LHCN-M2 (cell line): Measurements from ENCODE around the gene FXYD6. TPM values are rescaled to one million over a fixed set of nuclear protein-coding genes. Genes with fewer than 3 reads are reported as not detected.

Source experiments
- DNase-seq: peaks from one replicate; pipeline ENCODE4 v3.0.0-alpha.2; 2012; ENCODE audit warnings: low read depth
- total RNA-seq: library from RNA; depleted of rRNA; stranded (reverse); fragments of >200 nt; gene quantifications from 2 replicates; pipeline ENCODE4 v1.2.3, GENCODE V29; 2014

FXYD6 gene
- total RNA-seq, 1 experiment from 2014 or later = 0.34 TPM

DNA sequence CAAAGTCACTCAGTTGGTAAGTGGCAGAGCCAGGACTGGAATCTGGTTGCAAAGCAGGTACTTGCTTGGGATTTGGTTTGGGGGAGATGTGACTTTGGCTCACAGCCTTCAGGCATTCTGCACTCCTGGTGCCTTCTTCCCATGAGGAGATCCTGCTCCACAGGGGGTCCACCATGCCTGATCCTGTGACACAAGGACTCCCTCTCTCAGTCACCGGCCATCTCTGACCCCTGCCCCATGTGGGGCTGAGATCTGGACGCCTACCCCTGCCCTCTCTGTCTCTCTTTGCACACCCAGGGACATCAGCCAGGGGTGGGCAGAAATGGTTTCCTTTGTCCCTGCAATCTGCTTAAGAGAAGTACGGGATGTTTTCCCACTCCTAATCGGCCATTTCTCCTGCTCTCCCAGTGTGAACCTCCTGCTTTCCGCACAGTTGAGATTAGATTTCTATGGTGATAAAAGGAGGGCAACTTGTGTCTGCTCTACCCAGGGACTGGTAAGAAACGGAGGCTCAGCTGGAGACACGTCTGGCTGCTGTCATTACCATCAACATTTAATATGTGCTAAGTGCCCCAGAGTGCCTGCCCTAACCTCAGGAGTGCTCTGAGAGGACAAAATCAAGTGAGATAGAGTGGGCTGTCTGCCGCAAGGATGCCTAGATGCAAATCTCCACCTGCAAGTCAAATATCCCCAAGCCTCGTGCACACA is 11.1 kb upstream of the FXYD6 start:
- no peak for DNase-seq

DNA sequence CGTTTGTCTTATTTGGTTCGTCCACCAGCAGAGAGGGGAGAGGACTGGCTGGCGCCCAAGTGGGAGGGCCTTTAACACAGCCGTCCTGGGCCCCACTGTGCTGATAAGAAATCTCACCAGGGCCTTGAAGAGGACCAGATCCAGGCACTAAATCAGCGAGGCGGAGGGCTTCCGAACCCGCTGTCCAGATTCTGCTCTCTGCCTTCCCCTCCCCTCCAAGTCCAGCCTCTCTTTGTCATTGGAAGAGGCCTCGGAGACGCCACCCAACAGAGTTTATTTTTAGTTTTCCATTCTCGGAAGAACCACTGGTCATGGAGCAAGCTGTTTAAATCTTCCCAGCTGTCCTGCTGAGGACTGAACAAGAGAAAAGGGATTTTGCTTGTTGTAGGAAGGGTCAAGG is 9.3 kb upstream of the FXYD6 start:
- no peak for DNase-seq

DNA sequence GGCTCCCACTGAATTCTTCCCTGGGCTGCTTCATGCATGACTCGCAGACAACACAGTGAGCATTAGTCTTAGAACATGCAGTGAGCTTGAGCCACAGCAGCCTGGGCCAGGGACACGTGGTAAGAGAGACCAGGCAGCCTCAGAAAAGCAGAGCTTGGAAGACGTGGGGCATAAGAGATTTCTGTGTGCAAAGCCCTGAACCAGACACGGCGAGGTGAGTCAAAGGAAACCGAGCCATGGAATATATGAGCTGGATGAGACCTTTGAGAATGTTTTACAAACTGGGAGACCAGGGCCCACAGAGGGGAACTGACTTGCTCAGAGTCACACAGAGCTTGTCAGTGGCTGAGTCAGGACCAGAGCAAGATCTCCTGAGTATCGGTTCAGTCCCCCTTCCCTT is 8.5 kb upstream of the FXYD6 start:
- DNase-seq = no peak

DNA sequence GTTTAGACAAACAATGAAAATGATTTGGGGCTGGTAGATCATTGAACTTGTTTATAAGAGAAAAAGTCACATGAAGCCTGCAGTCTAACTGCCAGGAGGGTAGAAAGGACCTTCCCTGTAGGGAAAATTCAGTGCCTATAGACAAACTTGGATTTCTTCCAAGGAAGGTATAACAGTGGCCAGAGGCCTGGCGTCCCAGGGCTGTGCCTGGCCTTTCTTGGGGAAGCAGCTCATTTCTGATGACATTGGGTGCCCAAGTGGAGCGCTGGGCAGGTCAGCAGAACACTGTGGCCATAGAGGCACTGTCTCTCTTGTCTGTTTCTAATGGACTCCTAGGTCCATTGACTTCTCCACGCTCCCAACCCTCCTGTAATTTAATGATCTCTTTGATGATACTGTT is 6.6 kb upstream of the FXYD6 start:
- no peak for DNase-seq

DNA sequence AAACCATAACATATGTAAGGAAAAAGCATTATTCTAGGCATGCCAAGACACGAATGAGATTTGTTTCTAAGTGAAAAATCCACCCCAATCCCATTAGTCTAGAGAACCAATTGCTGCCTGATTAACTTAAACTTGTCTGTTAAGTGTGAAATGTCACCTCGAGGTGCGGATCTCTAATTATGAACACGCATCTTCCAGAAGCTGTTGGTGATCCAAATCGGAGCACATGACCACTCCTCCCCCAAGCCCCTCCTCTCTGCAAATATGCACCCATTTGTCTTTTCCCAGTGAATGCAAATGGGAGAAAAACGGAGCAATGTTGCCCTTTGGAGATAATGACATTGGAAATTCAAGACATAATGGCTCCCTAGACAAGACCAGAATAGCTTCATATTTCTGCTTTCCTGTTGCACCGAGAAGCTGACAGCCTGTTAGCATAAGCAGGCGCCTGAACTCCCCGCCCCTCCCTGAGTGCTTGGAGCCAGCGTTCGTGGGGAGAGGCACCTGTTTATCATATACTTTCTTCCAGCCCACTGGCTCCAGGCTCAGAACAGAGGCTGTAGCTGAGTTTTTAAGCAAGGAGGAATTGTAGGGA is 6.0 kb upstream of the FXYD6 start:
- DNase-seq = no peak

DNA sequence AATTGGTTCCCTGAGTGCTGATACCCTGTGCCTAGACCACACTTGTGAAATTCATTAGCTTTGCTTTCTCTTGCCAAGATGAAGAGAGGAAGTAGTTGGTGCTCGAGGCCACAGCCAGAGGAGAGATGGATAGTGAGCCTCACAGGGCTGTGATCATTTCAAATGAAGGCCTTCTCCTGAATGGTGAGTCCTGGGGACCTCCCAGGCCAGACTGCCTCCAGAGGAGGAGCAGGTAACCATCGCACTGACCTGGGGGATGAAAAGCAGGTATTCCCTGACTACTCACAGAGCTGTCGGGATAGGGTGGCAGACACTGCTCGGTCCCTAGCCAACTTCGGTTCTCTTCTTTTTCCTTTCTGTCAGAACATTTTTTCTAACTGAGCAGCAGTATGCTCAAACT is 4.8 kb upstream of the FXYD6 start:
- DNase-seq = no peak

DNA sequence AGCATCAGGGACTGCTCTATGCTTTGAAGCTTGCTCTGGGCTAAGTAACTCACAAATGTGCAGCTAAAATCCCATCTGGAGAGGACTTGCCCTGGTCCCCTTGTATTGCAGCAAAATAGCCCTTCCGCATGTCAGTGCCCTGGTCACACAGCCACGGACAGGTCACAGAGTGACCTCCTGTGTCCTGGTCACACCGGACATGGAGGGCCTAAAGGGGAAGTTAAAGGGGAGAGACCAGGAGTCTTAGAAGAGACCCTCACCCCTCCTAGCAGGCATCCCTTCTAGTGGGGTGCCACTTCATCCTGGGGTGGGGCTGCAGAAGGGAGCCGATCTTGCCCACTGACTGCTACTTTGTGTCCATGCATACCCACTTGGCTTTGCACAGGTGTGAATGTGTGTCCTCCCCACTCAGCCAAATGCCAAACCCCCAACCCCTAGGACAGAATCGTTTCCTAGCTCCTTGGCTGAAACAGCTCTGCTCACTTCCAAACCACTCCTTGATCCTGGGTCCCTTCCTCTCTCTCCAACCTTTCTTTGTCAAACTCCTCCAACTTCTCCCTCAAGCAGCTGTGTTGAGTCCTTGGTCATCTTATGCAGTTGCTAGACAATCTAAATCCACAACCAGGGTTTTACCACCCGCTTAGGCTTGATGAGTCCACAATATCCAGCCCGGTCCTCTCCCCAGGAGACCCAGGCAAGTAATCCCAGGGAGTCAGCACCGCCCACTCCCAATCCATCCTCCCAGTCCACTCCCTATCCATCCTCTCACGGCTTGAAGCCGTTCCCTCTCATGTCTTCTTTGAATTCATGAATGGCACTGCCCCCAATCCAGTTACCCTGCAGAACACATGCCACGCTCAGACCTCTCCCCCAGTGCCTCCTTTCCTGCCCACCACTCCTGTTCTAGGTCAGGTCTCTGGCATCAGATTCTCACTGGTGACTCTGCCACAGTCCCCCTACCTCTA is 3.3 kb upstream of the FXYD6 start:
- DNase-seq = no peak

DNA sequence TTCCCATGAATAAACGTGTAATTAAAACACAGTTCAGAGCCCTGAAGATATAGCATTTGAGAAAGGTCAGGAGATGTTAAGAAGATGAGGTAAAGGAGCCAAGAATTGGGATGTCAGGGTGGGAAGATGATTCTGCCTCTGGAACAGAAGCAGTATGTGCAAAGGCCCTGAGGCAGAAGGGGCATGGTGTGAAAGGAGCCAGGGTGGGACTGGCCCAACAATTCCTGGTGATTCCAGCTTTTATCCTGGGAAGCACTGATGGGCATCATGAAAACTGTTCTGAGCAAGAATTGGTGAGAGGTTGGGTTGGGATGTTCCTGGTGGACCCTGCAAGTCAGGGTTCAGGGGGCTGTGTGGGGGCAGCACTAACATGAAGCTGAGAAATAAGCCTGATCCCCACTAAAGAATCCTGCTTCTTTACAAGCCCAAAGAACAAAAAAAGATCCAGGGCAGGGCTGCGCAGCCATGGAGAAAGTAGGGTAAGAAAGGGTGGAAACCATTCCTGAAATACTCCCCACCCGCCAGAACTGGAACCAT is 2.5 kb upstream of the FXYD6 start:
- no peak for DNase-seq

DNA sequence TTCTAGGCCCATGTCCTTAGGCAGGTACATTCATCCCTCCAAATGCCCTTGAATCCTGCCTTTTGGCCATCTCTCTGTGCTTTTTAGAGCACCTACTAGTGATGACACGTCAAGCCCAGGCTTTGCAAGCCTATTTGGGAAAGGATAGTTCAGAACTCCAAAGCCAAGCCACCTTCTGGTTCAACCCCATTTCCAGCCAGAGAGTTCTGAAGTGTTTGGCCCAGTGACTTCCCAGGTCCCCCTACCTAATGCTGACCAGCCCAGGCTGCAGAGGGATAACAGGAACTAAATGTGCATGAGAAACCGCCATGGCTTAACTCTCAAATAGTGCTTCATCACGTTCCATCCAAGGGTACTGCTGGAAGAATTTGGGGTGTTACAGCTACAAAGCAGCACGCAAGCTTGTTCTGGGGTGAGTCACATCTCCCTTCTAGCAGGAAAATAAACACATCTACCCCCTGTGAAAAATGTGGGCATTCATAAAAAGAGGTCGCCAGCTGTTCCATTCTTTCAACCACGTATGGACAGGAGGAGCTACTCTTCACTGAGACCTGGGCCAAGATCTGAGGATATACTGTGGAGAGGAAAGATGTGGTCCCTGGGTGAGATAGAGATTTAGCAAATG is 2.0 kb upstream of the FXYD6 start:
- peak; percentile 72 for DNase-seq

DNA sequence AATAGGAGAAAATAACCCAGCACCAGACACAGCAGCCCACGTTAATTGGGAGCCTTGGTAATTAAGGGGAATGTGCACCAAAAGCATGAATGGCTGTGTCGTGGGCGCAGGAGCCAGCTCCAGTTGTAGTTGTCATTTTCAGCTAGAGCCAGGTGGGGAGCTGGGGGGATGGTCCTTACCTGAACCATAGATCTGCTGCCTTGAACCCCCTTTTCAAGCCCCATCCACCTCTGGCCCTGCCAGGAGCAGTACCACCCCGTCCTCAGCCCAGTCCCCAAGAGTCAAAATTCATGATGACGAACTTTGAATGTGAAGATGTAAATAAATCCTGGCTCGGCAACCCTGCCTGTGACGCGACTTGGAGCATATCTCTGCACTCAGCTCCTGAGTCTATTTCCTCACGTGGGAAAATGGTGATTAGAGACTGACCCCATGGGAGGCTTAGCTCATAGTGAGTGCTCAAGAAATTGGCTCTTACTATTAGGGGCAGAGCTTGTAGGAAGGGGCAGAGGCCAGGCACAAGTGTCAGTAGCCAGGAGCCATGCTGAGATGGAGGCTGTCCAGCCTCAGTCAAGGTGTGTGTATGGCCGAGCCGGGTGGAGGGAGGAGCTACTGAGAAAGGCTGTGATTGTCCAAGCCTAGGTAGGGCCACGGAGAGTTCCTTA is 794 bp upstream of the FXYD6 start:
- no peak for DNase-seq

DNA sequence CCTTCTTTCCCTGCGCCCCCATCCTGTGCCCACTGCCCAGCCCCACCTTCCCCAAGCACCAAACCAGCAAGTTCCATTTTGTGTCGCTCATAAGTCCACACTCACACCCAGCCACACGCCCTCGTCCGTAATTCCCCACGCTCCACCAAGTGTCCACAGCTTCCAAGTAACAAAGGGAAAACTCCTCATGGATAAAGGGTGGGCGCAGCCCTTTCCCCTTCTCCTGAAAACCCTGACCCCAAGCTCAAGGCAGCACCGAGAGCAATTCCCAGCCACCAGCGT is 458 bp downstream of the FXYD6 start:
- DNase-seq = no peak

DNA sequence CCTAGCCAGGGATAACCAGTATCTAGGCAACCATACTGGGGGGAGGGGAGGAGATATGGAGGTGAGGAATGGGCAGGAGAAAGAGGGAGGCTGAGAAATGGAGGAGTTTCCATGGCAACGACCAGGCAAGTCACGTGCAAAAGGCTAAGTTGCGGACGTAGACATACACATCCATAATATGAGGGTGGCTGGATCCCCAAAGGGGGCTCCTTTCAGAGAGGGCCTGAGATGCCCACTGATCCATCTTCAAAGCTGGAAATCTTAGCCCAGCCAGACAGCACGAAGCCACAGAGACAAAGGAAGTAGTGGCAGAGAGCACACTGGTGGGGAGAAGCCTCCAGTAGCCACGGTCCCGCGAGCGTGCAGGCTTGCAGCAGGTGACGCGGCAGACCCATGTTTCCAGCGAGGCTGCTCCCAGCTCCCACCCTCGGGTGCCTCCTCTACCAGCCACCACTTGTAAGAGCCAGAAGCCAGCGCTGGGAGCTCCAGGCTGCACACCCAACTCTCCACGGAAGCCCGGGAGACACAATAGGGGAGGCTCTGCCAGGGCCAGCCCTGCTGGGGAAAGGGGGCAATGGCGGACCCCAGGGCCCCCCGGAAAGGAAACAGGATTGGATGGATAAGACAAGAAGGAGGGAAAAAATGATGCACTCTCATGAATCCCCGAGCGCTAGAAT is 938 bp downstream of the FXYD6 start:
- DNase-seq = no peak

DNA sequence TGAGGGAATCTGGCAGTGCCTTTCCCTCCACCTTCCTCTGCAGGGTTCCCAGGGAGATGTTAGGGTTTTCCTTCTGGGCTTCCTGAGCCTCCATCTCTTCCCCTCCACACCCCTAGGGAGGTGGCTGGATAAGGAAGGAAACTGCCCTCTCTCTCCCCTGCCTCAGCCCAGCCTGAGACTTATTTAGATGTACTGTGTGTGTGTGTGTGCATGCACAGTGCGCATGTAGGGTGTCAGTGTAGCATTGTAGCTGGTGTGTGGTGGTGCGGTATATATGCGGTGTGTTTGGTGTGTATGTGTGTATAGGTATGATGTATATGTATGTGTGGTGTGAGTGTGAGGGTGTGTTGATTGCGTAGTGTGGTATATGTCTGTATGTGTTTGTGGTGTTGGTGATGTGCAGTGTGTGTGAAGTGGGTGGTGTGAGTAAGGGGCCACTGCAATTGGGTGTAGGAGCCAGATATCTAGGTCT is 1.5 kb downstream of the FXYD6 start:
- no peak for DNase-seq

DNA sequence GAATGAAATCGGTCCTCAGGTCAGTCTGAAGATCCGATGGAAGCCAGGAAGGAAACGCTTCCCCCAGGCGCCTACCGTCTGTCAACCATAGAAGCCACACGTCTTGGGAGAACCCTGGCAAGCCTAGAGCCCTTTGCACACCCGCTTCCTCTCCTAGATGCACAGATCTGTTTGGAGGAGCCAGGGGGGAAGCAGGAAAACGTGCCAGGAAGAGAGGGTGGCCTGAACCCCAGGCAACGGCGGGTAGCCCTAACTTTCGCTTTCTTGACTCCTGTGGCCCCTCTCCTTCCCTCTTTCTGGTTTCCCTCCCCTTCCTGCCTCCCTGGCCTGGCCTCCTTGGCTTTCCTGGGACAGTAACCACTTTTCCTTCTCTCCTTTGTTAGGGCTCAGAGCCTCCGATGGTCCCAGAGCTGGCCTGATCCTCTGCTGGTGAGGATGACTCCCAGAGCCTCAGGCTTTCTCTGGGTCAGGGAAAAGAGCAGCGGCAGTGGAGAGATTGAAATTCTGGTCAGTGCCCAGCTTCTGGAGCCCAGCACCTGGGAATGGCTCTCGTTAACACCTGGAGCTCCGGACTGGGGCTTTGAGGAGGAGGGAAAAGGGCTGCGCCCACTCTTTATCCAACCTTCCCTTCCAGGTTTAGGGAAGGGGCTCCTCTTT is 2.1 kb downstream of the FXYD6 start:
- DNase-seq = no peak

DNA sequence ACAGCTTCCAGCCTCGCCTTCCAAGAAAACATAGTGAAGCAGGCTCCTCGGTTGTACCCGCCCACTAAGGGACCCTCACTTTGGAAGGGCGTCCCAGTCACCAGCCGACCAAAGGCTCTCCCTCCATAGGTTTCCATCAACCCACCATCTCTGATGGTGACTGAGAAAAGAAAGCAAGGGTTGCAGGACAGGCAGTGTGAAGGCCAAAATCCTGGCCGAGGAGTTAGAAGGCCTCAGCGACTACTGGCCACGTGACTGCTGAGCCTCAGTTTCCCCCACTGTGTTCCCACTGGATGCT is 2.7 kb downstream of the FXYD6 start:
- DNase-seq = no peak

DNA sequence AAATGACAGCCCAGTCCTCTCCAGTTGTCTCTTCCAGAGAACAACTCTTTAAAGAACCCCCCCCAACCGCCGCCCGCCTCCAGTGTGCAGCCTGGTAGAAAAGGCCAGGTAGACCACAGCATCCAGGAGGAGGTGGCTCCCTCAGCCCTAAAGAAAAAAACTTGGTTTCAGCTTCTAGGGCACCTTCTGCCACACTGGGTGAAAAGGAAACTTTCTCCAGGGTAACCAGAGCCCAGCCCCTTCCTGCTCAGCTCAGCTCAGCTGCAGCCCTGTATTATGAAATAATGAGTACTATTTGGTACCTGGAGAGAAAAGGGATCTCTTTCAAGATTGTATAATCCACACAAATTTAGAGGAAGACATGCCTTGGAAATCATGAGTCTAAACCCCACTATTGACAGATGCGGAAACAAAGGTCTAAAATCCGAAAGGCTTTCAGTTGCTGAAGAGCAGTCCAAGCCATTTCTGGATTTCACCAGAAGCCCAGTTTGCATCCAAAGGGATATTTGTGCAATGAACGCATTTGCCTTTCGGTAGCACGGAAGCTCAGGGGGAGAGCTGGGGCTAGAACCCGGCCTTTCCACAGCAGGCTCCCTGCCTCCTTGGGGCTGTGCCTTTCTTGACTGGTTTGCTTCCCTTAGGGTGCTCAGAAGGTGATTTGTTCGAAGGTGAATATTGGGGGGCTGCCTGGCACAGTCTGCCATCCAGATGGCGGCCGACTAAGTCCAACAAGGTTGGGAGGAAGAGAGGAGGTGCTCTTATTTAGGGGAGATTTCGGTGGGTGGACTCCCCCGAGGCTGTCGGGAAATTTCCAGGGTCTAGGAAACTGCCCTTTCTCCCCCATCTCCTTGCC is 3.3 kb downstream of the FXYD6 start:
- no peak for DNase-seq

DNA sequence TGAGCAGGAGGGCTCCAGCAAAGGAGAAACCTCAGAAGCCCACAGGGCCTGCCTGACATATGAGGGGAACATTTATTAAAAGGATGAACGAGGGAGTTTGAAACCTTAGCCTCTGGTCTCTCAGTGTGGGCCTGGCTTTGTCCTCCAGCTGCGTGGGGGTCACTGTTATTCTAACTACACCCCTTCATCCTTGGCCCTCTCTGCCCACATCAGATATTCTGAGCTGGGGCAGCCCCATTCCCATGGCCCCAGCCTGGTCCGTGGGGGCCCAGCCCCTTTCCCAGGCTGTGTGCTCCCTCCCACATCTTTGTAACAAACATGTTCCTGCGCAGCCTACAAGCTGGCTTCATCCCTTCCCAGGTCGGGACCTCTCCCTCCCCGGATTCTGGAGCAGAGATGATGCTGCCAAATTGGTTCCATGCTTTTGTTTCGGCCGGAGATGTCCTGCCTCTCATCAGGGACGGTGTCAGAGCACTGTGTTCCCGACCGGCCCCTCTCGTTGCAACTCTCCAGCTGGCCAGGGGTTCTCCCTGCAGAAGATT is 4.0 kb downstream of the FXYD6 start:
- no peak for DNase-seq

DNA sequence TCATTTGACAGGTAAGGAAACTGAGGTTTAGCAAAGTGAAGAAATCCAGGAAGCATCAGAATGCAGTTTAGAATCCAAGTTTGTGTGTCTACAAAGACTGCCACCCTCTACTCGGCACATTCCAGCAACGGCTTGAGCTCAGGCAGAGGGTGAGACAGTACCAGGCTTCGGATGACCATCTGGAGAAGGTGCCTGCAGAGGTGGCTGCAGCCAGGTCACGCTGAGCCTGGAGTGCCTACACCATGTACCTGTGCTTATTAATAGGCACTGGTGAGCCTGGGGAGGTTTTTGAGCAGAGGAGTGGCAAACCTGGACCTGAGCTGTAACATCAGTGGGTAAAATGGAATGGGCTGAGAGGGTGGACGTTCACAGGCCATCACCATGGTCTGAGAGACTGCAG is 4.7 kb downstream of the FXYD6 start:
- DNase-seq = no peak

DNA sequence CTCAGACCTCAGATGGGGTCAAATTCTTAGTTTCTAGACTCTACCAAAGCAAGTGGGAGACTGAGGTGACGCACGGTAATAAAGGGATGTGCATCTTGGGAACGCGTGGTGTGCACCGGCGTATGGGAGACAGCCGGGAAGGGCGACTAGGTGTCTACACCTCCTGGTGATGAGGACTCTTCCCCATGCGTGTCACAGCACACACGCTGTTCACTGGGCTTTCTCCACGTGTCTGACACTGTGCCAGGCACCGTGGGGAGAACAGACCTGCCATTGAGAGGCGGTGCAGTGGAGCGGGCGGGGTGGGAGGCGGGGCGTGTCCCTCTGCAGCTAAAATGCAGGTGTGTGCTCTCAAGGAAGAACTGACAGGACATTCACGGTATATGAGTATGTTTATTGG is 5.3 kb downstream of the FXYD6 start:
- no peak for DNase-seq
